K562 (cell line): Measurements from ENCODE around the gene CCT7. TPM values are rescaled to one million over a fixed set of nuclear protein-coding genes. Genes with fewer than 3 reads are reported as not detected.

ENCODE experiments used
- ATAC-seq: fragments of 200-7000 bp; cut with Tn5 transposase; 3 replicates; pipeline ENCODE4 v1.9.1; 2020; ENCODE audit warnings: moderate library complexity
- BruUV-seq: library from RNA; stranded (reverse); fragments of 400-500 nt; replicated peaks from 2 replicates; lab custom pipeline; 2021; lab: Mats Ljungman, UMichigan
- CTCF ChIA-PET: fragments of 300-600 bp; formaldehyde crosslinking; extraction: SDS; loops from one replicate; lab custom pipeline; 2021; ENCODE audit warnings: low intra/inter-chr PET ratio; lab: Yijun Ruan, JAX
- POLR2A ChIA-PET: fragments of 300-600, 350-650 bp; sonication (Branson Sonifier 250); formaldehyde crosslinking; extraction: SDS; loops from one replicate; lab custom pipeline; 2021; ENCODE audit warnings: antibody characterized with exemption, inconsistent platforms; lab: Yijun Ruan, JAX
- DNase-seq, 4 experiments: peaks; one replicate each; pipeline versions ENCODE4 v3.0.0 to v3.0.0-alpha.2; 2011 to 2018; ENCODE audit warnings: low spot score in 3 of 4, mixed read lengths in 3 of 4; ENCODE audit errors: extremely low read depth in 1 of 4
- FAIRE-seq: peaks from 2 replicates; lab custom pipeline; 2011; peaks lifted over from hg19 to GRCh38; lab: Jason Lieb, UNC
- H2AFZ ChIP-seq: 2 replicates; pipeline ENCODE4 v1.6.0; 2011; ENCODE audit warnings: low read depth, low read length, control low read depth, inconsistent platforms
- H3K27ac ChIP-seq: fragments of 200-600 bp; 3 replicates; pipeline ENCODE4 v1.8.0; 2011; ENCODE audit warnings: low read depth, mild to moderate bottlenecking, control low read depth, inconsistent platforms, low read length, moderate library complexity, mixed read lengths; ENCODE audit errors: extremely low read depth
- H3K27me3 ChIP-seq, 2 experiments: fragments of 300-600 bp in 1 of 2; 2 replicates in 1 of 2; 3 replicates in 1 of 2; pipeline versions ENCODE4 v1.6.0 to v1.8.0; 2011; ENCODE audit warnings: inconsistent platforms in 2 of 2, low read length in 2 of 2, mild to moderate bottlenecking in 1 of 2, mixed read lengths in 1 of 2, moderate library complexity in 1 of 2; ENCODE audit not compliant: control insufficient read depth in 2 of 2, insufficient read depth in 2 of 2
- H3K36me3 ChIP-seq: fragments of 300-600 bp; 3 replicates; pipeline ENCODE4 v1.8.0; 2011; ENCODE audit warnings: mild to moderate bottlenecking, low read length, inconsistent platforms; ENCODE audit not compliant: control insufficient read depth, insufficient read depth
- H3K4me1 ChIP-seq, 2 experiments: fragments of 200-600 bp in 1 of 2; replicated peaks in 1 of 2; 2 replicates in 1 of 2; 3 replicates in 1 of 2; pipeline versions ENCODE4 v1.5.1 to v1.8.0; 2011; ENCODE audit warnings: inconsistent platforms in 2 of 2, low read length in 2 of 2, mild to moderate bottlenecking in 1 of 2, mixed read lengths in 1 of 2, moderate library complexity in 1 of 2; ENCODE audit not compliant: control insufficient read depth in 2 of 2, insufficient read depth in 2 of 2
- H3K4me2 ChIP-seq: 2 replicates; pipeline ENCODE4 v1.6.1; 2011; ENCODE audit warnings: low read length, control low read depth, inconsistent platforms, mixed read lengths; ENCODE audit not compliant: insufficient read depth
- H3K4me3 ChIP-seq: fragments of 200-600 bp; sonication (generic), shearing (Covaris generic); 2 replicates; pipeline ENCODE4 v1.5.1; 2016; ENCODE audit warnings: control low read depth, inconsistent platforms
- H3K79me2 ChIP-seq: fragments of 200-600 bp; 3 replicates; pipeline ENCODE4 v1.8.0; 2011; ENCODE audit warnings: low read length, inconsistent platforms; ENCODE audit not compliant: control insufficient read depth, insufficient read depth
- H3K9ac ChIP-seq, 2 experiments: 2 replicates each; pipeline versions ENCODE4 v1.6.0 to v1.6.1; 2011; ENCODE audit warnings: low read depth in 2 of 2, low read length in 2 of 2, control low read depth in 1 of 2, inconsistent platforms in 1 of 2, mild to moderate bottlenecking in 1 of 2, mixed read lengths in 1 of 2; ENCODE audit not compliant: insufficient read depth in 1 of 2
- H3K9me1 ChIP-seq: one replicate; pipeline ENCODE4 v1.6.0; 2011; ENCODE audit warnings: inconsistent platforms, mild to moderate bottlenecking, low read length, moderate library complexity; ENCODE audit not compliant: control insufficient read depth, insufficient read depth
- H3K9me3 ChIP-seq: replicated peaks from 2 replicates; pipeline ENCODE4 v1.5.1; 2011; ENCODE audit warnings: low read depth, low read length, inconsistent platforms; ENCODE audit not compliant: control insufficient read depth, insufficient read depth
- H4K20me1 ChIP-seq: replicated peaks from 2 replicates; pipeline ENCODE4 v1.6.1; 2011; ENCODE audit warnings: low read length, inconsistent platforms, mixed read lengths; ENCODE audit not compliant: control insufficient read depth, insufficient read depth
- ARID4B ChIP-seq: sonication (generic); formaldehyde crosslinking; IDR thresholded peaks from 2 replicates; pipeline ENCODE4 v1.8.0; 2022; ENCODE audit warnings: mild to moderate bottlenecking, missing genetic modification reagents
- ATF3 ChIP-seq, 2 experiments: fragments of 450-650 bp in 1 of 2; sonication (generic) in 1 of 2; formaldehyde crosslinking in 1 of 2; IDR thresholded peaks in 1 of 2; conservative IDR thresholded peaks in 1 of 2; 2 replicates each; pipeline versions ENCODE4 v1.6.1 to v1.8.1; 2016 to 2023; ENCODE audit warnings: mild to moderate bottlenecking in 2 of 2, moderate library complexity in 2 of 2, inconsistent platforms in 1 of 2, missing genetic modification reagents in 1 of 2
- L3MBTL2 ChIP-seq: fragments of 450-650 bp; IDR thresholded peaks from 2 replicates; pipeline ENCODE4 v1.6.1; 2016; ENCODE audit warnings: mild to moderate bottlenecking, moderate library complexity
- MECOM ChIP-seq: fragments of 250-450 bp; sonication (Bioruptor Pico); IDR thresholded peaks from 2 replicates; pipeline ENCODE4 v1.8.0; 2022; ENCODE audit warnings: inconsistent platforms
- MYC ChIP-seq, 2 experiments: fragments of 250-450 bp in 1 of 2; sonication (Bioruptor Pico) in 1 of 2; IDR thresholded peaks; 2 replicates each; pipeline versions ENCODE4 v1.5.1 to v1.6.1; 2012 to 2021; ENCODE audit warnings: low read depth in 2 of 2, borderline replicate concordance in 1 of 2, improper control_type of control experiment in 1 of 2, low read length in 1 of 2, mild to moderate bottlenecking in 1 of 2, moderate library complexity in 1 of 2
- POLR2A ChIP-seq: fragments of 450-650 bp; conservative IDR thresholded peaks from 2 replicates; pipeline ENCODE4 v1.6.1; 2016
- POLR2G ChIP-seq: fragments of 200-400 bp; formaldehyde crosslinking; IDR thresholded peaks from 2 replicates; pipeline ENCODE4 v1.6.1; 2017; ENCODE audit warnings: low read depth, mild to moderate bottlenecking, antibody characterized with exemption, low read length, moderate library complexity
- RCOR1 ChIP-seq, 2 experiments: IDR thresholded peaks; 2 replicates each; pipeline ENCODE4 v1.6.1; 2012; ENCODE audit warnings: low read depth in 2 of 2, low read length in 2 of 2, borderline replicate concordance in 1 of 2, improper control_type of control experiment in 1 of 2
- WGBS: fragments of 100-300 bp; shearing (Covaris generic); methylation state at CpG from one replicate; pipeline ENCODE4 v1.1.6; 2016; ENCODE audit warnings: low coverage, mixed read lengths; ENCODE audit not compliant: insufficient coverage; ENCODE audit errors: missing lambda C conversion rate; 5-methylcytosine and 5-hydroxymethylcytosine counted together
- in situ Hi-C: fragments of 300-500 bp; cut with MboI; formaldehyde crosslinking; loops from 4 replicates; pipeline ENCODE4 v1.15.0; 2018; ENCODE audit warnings: inconsistent platforms, mixed read lengths
- intact Hi-C: fragments of 100-400 bp; cut with micrococcal nuclease; formaldehyde crosslinking; loops from 2 replicates; pipeline ENCODE4 v1.14.2; 2022
- polyA plus RNA-seq, 8 experiments: library from polyadenylated mRNA; depleted of rRNA in 4 of 8; stranded (reverse) in 5 of 8; unstranded in 3 of 8; fragments of >200 nt; fragmentation: Nextera tagmentation in 2 of 8; fragmentation: Illumina TruSeq in 1 of 8; extraction: Ambion mirVana in 2 of 8; extraction: Trizol in 1 of 8; gene quantifications; 2 replicates each; pipeline versions ENCODE4 v1.2.1 to v1.2.3, GENCODE V29; 2011 to 2014; ENCODE audit warnings: inconsistent platforms in 1 of 8, missing spikeins in 1 of 8
- total RNA-seq, 7 experiments: library from RNA; depleted of rRNA in 6 of 7; stranded (reverse); fragments of >200 nt in 6 of 7; fragmentation: Illumina TruSeq in 2 of 7; extraction: Trizol in 2 of 7; gene quantifications; 2 replicates each; pipeline versions ENCODE4 v1.2.1 to v1.2.3, GENCODE V29; 2011 to 2021; ENCODE audit warnings: low replicate concordance in 1 of 7
- TF ChIP-seq, protein P1 (sequence below): sonication (generic); formaldehyde crosslinking; IDR thresholded peaks from 2 replicates; pipeline ENCODE4 v1.9.0; 2022; ENCODE audit warnings: mild to moderate bottlenecking, missing genetic modification reagents

The CCT7 gene
- total and polyA plus RNA-seq, 9 of the 15 experiments (the other 6 are each of a cell fraction or from before 2014, with no cell fraction given) = 326 to 856 (median 638) TPM

DNA sequence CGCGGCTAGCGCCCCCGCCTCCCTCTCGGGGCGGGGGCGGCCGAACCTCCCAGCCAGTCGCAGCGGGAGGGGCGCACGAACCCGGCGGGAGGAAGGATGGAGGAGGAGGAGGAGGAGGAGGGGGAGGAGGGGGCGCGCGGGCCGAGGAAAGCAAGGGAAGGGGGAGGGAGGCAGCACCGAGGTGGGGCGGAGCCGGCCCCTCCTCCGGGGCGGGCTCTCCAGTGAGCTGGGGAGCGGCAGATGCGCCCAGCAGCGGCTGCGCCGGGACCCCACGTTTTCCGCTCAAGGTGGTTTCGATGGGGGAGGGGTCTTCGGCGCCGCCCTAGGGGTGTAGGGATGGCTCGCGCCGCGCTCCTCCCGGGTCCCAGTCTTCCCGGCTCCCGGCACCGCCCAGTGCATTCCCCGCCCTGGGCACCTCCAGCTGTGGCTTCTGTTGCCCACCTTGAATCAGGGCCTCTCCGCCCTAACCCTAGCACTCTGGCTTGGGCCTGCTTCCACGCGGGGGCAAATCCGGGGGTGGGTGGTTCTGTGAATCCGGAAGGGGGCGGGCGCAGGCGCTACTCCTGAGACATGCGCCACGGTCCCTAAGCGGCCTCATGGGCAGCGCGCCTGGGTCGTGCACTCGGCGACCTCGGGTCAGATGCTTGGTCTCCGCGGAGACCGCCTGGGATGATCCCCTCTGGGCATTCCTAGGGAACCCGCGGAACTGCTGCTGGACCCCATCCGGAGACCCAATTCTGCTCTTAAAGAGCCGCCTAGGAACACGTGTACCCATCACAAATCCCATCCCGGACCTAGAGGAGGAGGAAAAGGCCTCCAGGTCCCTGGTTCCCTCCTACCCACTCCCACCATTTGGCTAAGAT lies 50.4 kb downstream of the CCT7 start, which contains the start of gene FBXO41:
TSS of gene FBXO41 (minus strand) at position 183 of the 863 bp plus-strand sequence. CDS start 14,848 bp downstream, outside the sequence.
- intact Hi-C loops = no loop called here
- Histone ChIP-seq H3K4me3 (peak within 1 kb of the TSS; percentile 58), H3K4me1 (peaks cover 3 to 20% of the 10 kb centered on the region in 2 experiments; a peak in 4 of 5 replicates), H3K9ac (peak within 1 kb of the TSS; percentile 52 to 90), H3K27me3 (no peaks in the 10 kb centered on the region), H2AFZ (peak within 1 kb of the TSS; percentile 93), H3K79me2 (peaks cover 7% of the 10 kb centered on the region), H3K4me2 (peak within 1 kb of the TSS; percentile 76), H4K20me1 (0 out of 2 replicates have a peak, but pooled peaks cover 4% of the 10 kb centered on the region), H3K9me3 (no peaks in the 10 kb centered on the region), H3K27ac (peak within 1 kb of the TSS; percentile 51; the same call in 2 of the 3 replicates), H3K36me3 (0 out of 3 replicates have a peak, but pooled peaks cover 2% of the 10 kb centered on the region), H3K9me1 (no peaks in the 10 kb centered on the region)
- DNase-seq (peak; percentile 77 to 88 (median 85)), ATAC-seq (peak; percentile 91), FAIRE-seq (peak; percentile 55)
- POLR2A ChIA-PET = interaction anchor here (0.6 kb wide), 2 partner anchors 102 to 306 kb away, joined by 3 read pairs; no protein-coding TSS in a partner anchor
- CTCF ChIA-PET = no interaction called here
- WGBS = 5% methylated on average over 27 of the region's 69 CpGs
- in situ Hi-C loops = no loop called here
- TSS peak; percentile 79 for BruUV-seq
- TF ChIP-seq MECOM (CRISPR knock-in tag) (no peak), ARID4B (0 out of 2 replicates have a peak, but pooled peaks have one; percentile 32), L3MBTL2 (peak; percentile 28; the same call in 1 of the 2 replicates), POLR2A (peak; percentile 54), MYC (IDR thresholded peaks at IDR 0.05; ENCODE audit: low read depth, low read length) (peak; percentile 54; the same call in 1 of the 2 replicates), MYC (CRISPR knock-in tag; IDR thresholded peaks at IDR 0.05; ENCODE audit: borderline replicate concordance, low read depth) (peak; percentile 33; the same call in 1 of the 2 replicates), ATF3 (IDR thresholded peaks at IDR 0.05) (no peak), ATF3 (CRISPR knock-in tag; conservative IDR thresholded peaks at IDR 0.05) (no peak), POLR2G (peak; percentile 72), RCOR1 (IDR thresholded peaks at IDR 0.05; ENCODE audit: borderline replicate concordance in 1 of 2, low read depth in 2 of 2, low read length in 2 of 2) (no peak)
- TF ChIP-seq, protein P1, sequence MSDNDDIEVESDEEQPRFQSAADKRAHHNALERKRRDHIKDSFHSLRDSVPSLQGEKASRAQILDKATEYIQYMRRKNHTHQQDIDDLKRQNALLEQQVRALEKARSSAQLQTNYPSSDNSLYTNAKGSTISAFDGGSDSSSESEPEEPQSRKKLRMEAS (CRISPR knock-in tag) = 0 out of 2 replicates have a peak, but pooled peaks have one; percentile 60
